Suprapubic skin (tissue), 4 donors: ENCODE results near the gene MRGPRF.

Experiments
- EP300 ChIP-seq: sonication (generic); formaldehyde crosslinking; IDR thresholded peaks from one replicate; pipeline ENCODE4 v1.6.1; 2017; ENCODE audit warnings: antibody characterized with exemption
- POLR2A ChIP-seq, 2 donors: fragments of 450-650 bp; IDR thresholded peaks; one replicate each; pipeline ENCODE4 v1.6.1; 2017; ENCODE audit warnings: antibody characterized with exemption in 2 of 2, mild to moderate bottlenecking in 2 of 2, moderate library complexity in 2 of 2
- POLR2AphosphoS5 ChIP-seq, 3 donors: sonication (generic); formaldehyde crosslinking; IDR thresholded peaks; one replicate each; pipeline ENCODE4 v1.6.1; 2017; ENCODE audit warnings: antibody characterized with exemption in 3 of 3
- TF ChIP-seq, protein P1 (sequence below), 2 donors: fragments of 200-600 bp in 1 of 2; fragments of 450-650 bp in 1 of 2; sonication (generic) in 1 of 2; IDR thresholded peaks; one replicate each; pipeline ENCODE4 v1.5.1; 2016 to 2019; ENCODE audit warnings: antibody characterized with exemption in 2 of 2, mild to moderate bottlenecking in 1 of 2, moderate library complexity in 1 of 2

DNA sequence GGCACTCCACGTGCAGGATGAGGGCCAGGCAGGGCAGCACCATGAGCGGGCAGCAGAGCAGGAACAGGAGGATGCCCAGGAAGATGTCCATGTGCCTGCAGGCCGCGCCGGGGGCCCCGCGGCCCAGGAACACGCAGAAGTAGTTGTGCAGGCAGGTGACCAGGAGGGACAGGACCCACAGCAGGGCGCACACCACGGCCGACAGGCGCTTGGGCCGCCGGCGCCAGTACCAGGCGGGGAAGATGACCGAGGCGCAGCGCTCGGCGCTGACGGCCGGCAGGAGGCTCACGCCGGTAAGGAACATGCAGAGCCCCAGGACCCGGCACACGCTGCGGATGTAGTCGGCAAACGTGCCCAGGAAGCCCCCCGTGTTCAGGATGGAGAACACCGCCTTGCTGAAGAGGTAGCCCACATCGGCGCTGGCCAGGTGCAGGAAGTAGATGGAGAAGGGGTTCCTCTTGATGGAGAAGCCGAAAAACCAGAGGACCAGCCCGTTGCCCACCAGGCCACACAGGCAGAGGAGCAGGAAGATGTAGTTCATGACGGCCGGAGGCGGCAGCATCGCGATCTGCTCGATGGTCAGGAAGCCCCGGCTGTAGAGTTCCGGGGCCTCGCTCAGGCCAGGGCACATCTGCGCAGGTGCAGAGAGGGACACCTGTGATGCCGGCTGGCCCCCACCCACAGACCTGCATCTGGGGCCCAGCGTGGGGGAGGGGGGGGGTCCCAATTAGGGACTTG is 7.2 kb downstream of the MRGPRF start:
- TF ChIP-seq, protein P1, sequence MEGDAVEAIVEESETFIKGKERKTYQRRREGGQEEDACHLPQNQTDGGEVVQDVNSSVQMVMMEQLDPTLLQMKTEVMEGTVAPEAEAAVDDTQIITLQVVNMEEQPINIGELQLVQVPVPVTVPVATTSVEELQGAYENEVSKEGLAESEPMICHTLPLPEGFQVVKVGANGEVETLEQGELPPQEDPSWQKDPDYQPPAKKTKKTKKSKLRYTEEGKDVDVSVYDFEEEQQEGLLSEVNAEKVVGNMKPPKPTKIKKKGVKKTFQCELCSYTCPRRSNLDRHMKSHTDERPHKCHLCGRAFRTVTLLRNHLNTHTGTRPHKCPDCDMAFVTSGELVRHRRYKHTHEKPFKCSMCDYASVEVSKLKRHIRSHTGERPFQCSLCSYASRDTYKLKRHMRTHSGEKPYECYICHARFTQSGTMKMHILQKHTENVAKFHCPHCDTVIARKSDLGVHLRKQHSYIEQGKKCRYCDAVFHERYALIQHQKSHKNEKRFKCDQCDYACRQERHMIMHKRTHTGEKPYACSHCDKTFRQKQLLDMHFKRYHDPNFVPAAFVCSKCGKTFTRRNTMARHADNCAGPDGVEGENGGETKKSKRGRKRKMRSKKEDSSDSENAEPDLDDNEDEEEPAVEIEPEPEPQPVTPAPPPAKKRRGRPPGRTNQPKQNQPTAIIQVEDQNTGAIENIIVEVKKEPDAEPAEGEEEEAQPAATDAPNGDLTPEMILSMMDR (IDR thresholded peaks at IDR 0.05) = no peak
- TF ChIP-seq POLR2AphosphoS5 (IDR thresholded peaks at IDR 0.05) (no peak), POLR2A (IDR thresholded peaks at IDR 0.05) (no peak), EP300 (no peak)
